Measurements from ENCODE around the gene AKAP9.

DNA sequence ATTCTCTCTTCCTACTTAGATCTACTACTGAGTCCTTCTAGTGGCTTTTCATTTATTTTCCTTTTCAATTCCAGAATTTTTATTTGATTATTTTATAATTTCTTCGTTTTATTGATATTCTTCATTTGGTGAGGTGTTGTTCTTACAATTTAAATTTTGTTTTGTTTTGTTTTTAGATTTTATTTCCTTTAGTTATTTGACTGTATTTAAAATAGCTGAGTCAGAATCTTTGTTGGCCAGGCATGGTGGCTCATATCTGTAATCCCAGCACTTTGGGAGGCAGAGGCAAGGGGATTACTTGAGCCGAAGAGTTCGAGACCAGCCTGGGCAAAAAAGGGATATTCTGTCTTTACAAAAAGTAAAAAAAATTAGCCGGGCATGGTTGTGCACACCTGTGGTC is 36.1 kb downstream of the AKAP9 start:
- TF ChIP-seq, protein P1, sequence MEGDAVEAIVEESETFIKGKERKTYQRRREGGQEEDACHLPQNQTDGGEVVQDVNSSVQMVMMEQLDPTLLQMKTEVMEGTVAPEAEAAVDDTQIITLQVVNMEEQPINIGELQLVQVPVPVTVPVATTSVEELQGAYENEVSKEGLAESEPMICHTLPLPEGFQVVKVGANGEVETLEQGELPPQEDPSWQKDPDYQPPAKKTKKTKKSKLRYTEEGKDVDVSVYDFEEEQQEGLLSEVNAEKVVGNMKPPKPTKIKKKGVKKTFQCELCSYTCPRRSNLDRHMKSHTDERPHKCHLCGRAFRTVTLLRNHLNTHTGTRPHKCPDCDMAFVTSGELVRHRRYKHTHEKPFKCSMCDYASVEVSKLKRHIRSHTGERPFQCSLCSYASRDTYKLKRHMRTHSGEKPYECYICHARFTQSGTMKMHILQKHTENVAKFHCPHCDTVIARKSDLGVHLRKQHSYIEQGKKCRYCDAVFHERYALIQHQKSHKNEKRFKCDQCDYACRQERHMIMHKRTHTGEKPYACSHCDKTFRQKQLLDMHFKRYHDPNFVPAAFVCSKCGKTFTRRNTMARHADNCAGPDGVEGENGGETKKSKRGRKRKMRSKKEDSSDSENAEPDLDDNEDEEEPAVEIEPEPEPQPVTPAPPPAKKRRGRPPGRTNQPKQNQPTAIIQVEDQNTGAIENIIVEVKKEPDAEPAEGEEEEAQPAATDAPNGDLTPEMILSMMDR (IDR thresholded peaks at IDR 0.05): no peak
- TF ChIP-seq POLR2A (IDR thresholded peaks at IDR 0.05): no peak

Measured in Peyer's patch (tissue), 4 donors.